Measurements from ENCODE around the gene MAN2B2.
"Not testable (repeated sequence)": the region's sequence is repeated elsewhere in the genome, so short reads cannot be mapped to it uniquely, and the experiment has no call there.

The MAN2B2 gene

DNA sequence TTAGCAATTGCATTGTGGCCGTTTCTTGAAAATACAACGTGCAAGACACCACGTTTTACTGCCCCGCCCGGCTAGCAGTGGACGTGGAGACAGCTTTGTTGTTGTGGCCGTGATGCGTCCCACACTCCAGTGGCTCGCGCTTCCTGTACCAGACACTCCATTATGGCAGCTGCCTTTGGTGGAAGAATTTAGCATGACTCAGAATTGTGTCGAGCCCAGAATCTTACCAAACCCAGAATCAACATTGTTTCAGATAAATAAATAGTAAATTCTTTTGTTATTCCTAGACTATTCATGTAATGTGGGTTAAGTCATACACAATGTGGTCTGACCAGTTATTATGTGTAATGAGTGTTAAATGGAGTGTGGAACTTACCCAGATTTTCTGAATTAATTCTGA, 93.4 kb downstream of the MAN2B2 start:
- no peak for DNase-seq (ENCODE audit: low read depth, low spot score)

- no peak for DNase-seq (ENCODE audit: low read depth, low spot score)
These were observed 96.7 kb downstream of the MAN2B2 start for GRCh38 chr4:6671648-6672047.

DNA sequence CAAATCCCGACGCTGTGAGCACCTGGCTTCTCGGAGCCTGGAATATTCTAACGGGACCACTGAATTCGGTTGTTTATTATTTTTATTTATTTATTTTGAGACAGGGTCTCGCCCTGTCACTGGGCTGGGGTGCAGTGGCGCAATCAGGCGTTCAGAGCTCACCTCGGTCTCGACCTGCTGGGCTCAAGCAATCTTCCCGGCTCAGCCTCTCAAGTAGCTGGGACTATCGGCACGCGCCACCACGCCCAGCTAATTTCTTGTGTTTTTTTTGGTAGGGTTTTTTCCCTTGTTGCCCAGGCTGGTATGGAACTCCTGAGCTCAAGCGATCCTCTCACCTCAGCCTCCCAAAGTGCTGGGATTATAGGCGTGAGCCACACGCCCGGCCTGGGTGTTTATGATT, 97.1 kb downstream of the MAN2B2 start:
- DNase-seq (ENCODE audit: low read depth, low spot score): no peak

DNA sequence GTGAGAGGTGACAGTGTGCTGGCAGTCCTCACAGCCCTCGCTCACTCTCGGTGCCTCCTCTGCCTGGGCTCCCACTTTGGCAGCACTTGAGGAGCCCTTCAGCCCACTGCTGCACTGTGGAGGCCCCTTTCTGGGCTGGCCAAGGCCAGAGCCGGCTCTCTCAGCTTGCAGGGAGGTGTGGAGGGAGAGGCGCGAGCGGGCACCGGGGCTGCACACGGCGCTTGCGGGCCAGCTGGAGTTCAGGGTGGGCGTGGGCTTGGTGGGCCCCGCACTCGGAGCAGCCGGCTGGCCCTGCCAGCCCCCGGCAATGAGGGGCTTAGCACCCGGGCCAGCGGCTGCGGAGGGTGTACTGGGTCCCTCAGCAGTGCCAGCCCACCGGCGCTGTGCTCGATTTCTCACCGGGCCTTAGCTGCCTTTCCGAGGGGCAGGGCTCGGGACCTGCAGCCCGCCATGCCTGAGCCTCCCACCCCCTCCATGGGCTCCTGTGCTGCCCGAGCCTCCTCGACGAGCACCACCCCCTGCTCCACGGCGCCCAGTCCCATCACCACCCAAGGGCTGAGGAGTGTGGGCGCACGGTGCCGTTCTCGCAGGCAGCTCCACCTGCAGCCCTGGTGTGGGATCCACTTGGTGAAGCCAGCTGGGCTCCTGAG, 97.7 kb downstream of the MAN2B2 start:
- not testable (repeated sequence) for DNase-seq (ENCODE audit: low read depth, low spot score)

Measured in smooth muscle cell of the brain vasculature (primary cell).